Parathyroid adenoma (tissue), 2 donors: ENCODE measurements around the gene USP11.

Experiments
- H2AFZ ChIP-seq: fragments of 300-600 bp; sonication (generic); one replicate; pipeline ENCODE4 v1.7.0; 2017; ENCODE audit warnings: antibody characterized with exemption, mild to moderate bottlenecking
- H3K27ac ChIP-seq: fragments of 300-600 bp; sonication (generic); one replicate; pipeline ENCODE4 v1.7.0; 2017
- H3K27me3 ChIP-seq: fragments of 300-600 bp; sonication (generic); one replicate; pipeline ENCODE4 v1.7.0; 2017; ENCODE audit warnings: low read length; ENCODE audit not compliant: control insufficient read depth, insufficient read depth
- H3K36me3 ChIP-seq: fragments of 300-600 bp; sonication (generic); one replicate; pipeline ENCODE4 v1.7.0; 2017; ENCODE audit warnings: low read length; ENCODE audit not compliant: control insufficient read depth, insufficient read depth
- H3K4me1 ChIP-seq: fragments of 300-600 bp; sonication (generic); one replicate; pipeline ENCODE4 v1.7.0; 2017; ENCODE audit warnings: control low read depth
- H3K4me2 ChIP-seq: fragments of 300-600 bp; sonication (generic); one replicate; pipeline ENCODE4 v1.7.0; 2017; ENCODE audit warnings: low read length
- H3K4me3 ChIP-seq: fragments of 300-600 bp; sonication (generic); one replicate; pipeline ENCODE4 v1.7.0; 2017; ENCODE audit warnings: low read depth, low read length
- H3K79me2 ChIP-seq: fragments of 300-600 bp; sonication (generic); one replicate; pipeline ENCODE4 v1.7.0; 2017; ENCODE audit warnings: control low read depth
- H3K9ac ChIP-seq: fragments of 300-600 bp; sonication (generic); one replicate; pipeline ENCODE4 v1.7.0; 2017; ENCODE audit warnings: mild to moderate bottlenecking
- H3K9me3 ChIP-seq: fragments of 300-600 bp; sonication (generic); one replicate; pipeline ENCODE4 v1.7.0; 2017; ENCODE audit warnings: low read length; ENCODE audit not compliant: control insufficient read depth
- CTCF ChIP-seq: fragments of 300-600 bp; sonication (generic); IDR thresholded peaks from one replicate; pipeline ENCODE4 v1.7.0; 2017; ENCODE audit warnings: antibody characterized with exemption, mild to moderate bottlenecking
- donor health status: primary hyperparathyroidism.

USP11 gene

GRCh38 chrX:47285836-47286320 lies 53.1 kb downstream of the USP11 start:
- Histone ChIP-seq H3K4me2 (no peak overlapping the region), H3K27ac (peak overlapping the region; percentile 61), H3K79me2 (no peaks in the 10 kb centered on the region), H2AFZ (peak overlapping the region; percentile 68), H3K9me3 (no peaks in the 10 kb centered on the region), H3K27me3 (no peaks in the 10 kb centered on the region), H3K36me3 (no peaks in the 10 kb centered on the region), H3K4me1 (peaks cover 6% of the 10 kb centered on the region), H3K9ac (no peak overlapping the region), H3K4me3 (no peak overlapping the region)
- no peak for TF ChIP-seq CTCF

GRCh38 chrX:47293106-47293505 lies 60.3 kb downstream of the USP11 start:
- Histone ChIP-seq H3K4me3 (no peak overlapping the region), H3K27ac (no peak overlapping the region), H2AFZ (no peak overlapping the region)

GRCh38 chrX:47296766-47297365 lies 64.1 kb downstream of the USP11 start:
- TF ChIP-seq CTCF = no peak
- H3K9me3 ChIP-seq = no peaks in the 10 kb centered on the region
- H3K36me3 ChIP-seq = no peaks in the 10 kb centered on the region
- no peaks in the 10 kb centered on the region for H3K79me2 ChIP-seq
- H3K4me3 ChIP-seq = no peak overlapping the region
- H2AFZ ChIP-seq = no peak overlapping the region
- H3K9ac ChIP-seq = no peak overlapping the region
- no peaks in the 10 kb centered on the region for H3K27me3 ChIP-seq
- no peak overlapping the region for H3K27ac ChIP-seq
- no peak overlapping the region for H3K4me2 ChIP-seq
- H3K4me1 ChIP-seq = no peaks in the 10 kb centered on the region

More at GRCh38 chrX:47293106-47293505, 60.3 kb downstream of the USP11 start:
- no peak overlapping the region for H3K9ac ChIP-seq
- no peak for TF ChIP-seq CTCF
- H3K4me2 ChIP-seq = no peak overlapping the region
- no peaks in the 10 kb centered on the region for H3K9me3 ChIP-seq
- no peaks in the 10 kb centered on the region for H3K27me3 ChIP-seq
- no peaks in the 10 kb centered on the region for H3K4me1 ChIP-seq
- no peaks in the 10 kb centered on the region for H3K36me3 ChIP-seq
- no peaks in the 10 kb centered on the region for H3K79me2 ChIP-seq

GRCh38 chrX:47297874-47298273 lies 65.1 kb downstream of the USP11 start:
- no peak for TF ChIP-seq CTCF
- no peaks in the 10 kb centered on the region for H3K79me2 ChIP-seq
- H3K36me3 ChIP-seq = no peaks in the 10 kb centered on the region
- H3K4me1 ChIP-seq = no peaks in the 10 kb centered on the region
- no peak overlapping the region for H3K4me3 ChIP-seq
- no peak overlapping the region for H3K4me2 ChIP-seq
- H3K9me3 ChIP-seq = no peaks in the 10 kb centered on the region
- H3K27ac ChIP-seq = no peak overlapping the region
- no peaks in the 10 kb centered on the region for H3K27me3 ChIP-seq
- H3K9ac ChIP-seq = no peak overlapping the region
- H2AFZ ChIP-seq = peak overlapping the region; percentile 5
